Spinal cord (tissue), 10 donors: Measurements from ENCODE around the gene AHSG. TPM values are rescaled to one million over a fixed set of nuclear protein-coding genes. Genes with fewer than 3 reads are reported as not detected.

Source experiments
- DNase-seq, 6 donors: peaks; one replicate each; pipeline versions ENCODE4 v3.0.0 to v3.0.0-alpha.2; 2013 to 2015; ENCODE audit warnings: low spot score in 6 of 6, low read depth in 4 of 6
- H3K27ac ChIP-seq: one replicate; pipeline ENCODE4 v1.5.1; 2013; ENCODE audit warnings: low read depth, low read length, control low read depth
- H3K27me3 ChIP-seq: one replicate; pipeline ENCODE4 v1.6.1; 2013; ENCODE audit warnings: low read length; ENCODE audit not compliant: control insufficient read depth, insufficient read depth
- H3K36me3 ChIP-seq: one replicate; pipeline ENCODE4 v1.6.1; 2013; ENCODE audit warnings: low read length; ENCODE audit not compliant: control insufficient read depth, insufficient read depth
- H3K4me1 ChIP-seq: one replicate; pipeline ENCODE4 v1.6.1; 2013; ENCODE audit warnings: low read length; ENCODE audit not compliant: control insufficient read depth, insufficient read depth
- H3K4me3 ChIP-seq: one replicate; pipeline ENCODE4 v1.5.1; 2013; ENCODE audit warnings: low read depth, low read length, control low read depth
- H3K9me3 ChIP-seq: one replicate; pipeline ENCODE4 v1.6.1; 2013; ENCODE audit warnings: low read length; ENCODE audit not compliant: control insufficient read depth, insufficient read depth
- WGBS: methylation state at CpG from one replicate; pipeline ENCODE4 v1.1.5; 2013; ENCODE audit warnings: missing lambda C conversion rate; ENCODE audit not compliant: insufficient coverage; 5-methylcytosine and 5-hydroxymethylcytosine counted together
- polyA plus RNA-seq, 2 donors: library from polyadenylated mRNA; unstranded; fragments of 120-200 nt; gene quantifications; one replicate each; pipeline ENCODE4 v1.2.1, GENCODE V29; 2013; ENCODE audit not compliant: insufficient read length in 2 of 2
- small RNA-seq: library from RNA; depleted of rRNA; stranded (forward); fragments of <200 nt; gene quantifications from one replicate; pipeline ENCODE3, GENCODE V24; 2014; ENCODE audit warnings: low replicate concordance
- total RNA-seq, 2 donors: library from RNA; depleted of rRNA in 1 of 2; stranded (reverse); fragments of 120-200 nt in 1 of 2; fragments of >200 nt in 1 of 2; gene quantifications; one replicate each; pipeline versions ENCODE4 v1.2.3 to v1.2.4, GENCODE V29; 2013 to 2014
- donor health status: healthy.

Gene AHSG
- total and polyA plus RNA-seq, 4 donors: 0.27 to 1.5 (median 0.42) TPM; not detected in 1

DNA sequence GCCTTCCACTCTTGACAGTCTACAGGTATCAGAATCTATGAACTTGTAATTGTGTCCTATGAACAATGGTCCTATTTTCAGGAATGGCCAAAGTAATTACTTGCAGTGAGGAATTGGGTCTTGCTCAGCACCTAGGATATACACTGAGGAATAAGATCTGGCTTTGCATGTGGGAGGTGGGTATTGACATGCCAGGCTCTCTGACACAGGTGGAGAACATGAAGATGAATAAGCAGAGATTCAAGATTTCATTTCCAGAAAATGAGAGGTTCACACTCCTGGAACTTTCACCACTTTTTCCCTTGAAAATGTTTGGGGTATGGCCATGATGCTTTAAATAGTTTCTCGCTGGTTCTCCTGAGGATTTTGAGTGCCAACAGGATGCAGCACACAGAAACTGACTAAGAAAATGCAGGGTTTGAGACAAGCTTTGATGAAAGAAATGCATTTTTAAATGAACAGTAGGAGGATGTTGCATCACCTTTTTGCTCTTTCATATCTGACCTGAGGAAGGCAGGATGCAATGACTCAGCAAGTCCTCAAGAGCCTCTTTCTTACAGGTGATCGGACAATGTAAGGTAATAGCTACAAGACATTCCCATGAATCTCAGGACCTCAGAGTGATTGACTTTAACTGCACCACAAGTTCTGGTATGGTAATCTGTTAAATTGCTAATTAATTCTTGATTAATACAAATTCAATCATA, 56.7 kb downstream of the AHSG start:
- 83% methylated on average over 1 of the region's 2 CpGs for WGBS
- no peak for DNase-seq
- Histone ChIP-seq H3K27ac (no peak overlapping the region), H3K27me3 (no peaks in the 10 kb centered on the region), H3K4me3 (no peak overlapping the region), H3K4me1 (no peaks in the 10 kb centered on the region), H3K9me3 (no peaks in the 10 kb centered on the region), H3K36me3 (no peaks in the 10 kb centered on the region)

DNA sequence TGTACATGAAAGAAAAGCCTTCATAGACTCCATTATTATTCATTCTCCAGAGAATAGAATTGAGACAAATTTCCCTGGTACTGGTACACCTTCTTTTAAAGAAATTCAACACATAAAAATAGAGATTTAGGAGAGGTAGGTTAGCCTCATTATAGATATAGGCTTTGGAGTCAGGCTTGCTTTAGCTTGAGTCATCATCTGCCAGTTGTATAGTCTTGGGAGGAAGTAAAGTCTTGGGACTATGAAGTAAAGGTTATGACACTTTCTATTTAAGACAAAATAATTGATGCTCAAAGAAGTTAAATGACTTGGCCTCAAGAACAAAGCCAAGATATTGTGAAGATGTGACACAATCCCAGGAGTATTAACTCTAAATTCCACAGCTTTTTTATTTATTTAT, 57.3 kb downstream of the AHSG start:
- Histone ChIP-seq H3K27me3 (no peaks in the 10 kb centered on the region), H3K4me1 (no peaks in the 10 kb centered on the region), H3K27ac (no peak overlapping the region), H3K9me3 (no peaks in the 10 kb centered on the region), H3K36me3 (no peaks in the 10 kb centered on the region), H3K4me3 (no peak overlapping the region)
- no peak for DNase-seq

Small RNA genes within 50 kb of the gene (small RNA-seq; reads per million reads assigned to genes)
- not detected for gene RF00017

Other genes starting within 250 kb of the AHSG start
- gene CRYGS, start 68.7 kb upstream of the AHSG start, total RNA-seq: 1 to 10 TPM; 1.4 to 5.1 TPM
- gene CRYGS, start 68.7 kb upstream of the AHSG start, polyA plus RNA-seq: 1 to 10 TPM; 6.1 to 9.8 TPM
- 10 to 100 TPM; 25.5 to 30.1 TPM for gene TBCCD1, start 45.7 kb upstream of the AHSG start, total RNA-seq
- gene TBCCD1, start 45.7 kb upstream of the AHSG start, polyA plus RNA-seq: 10 to 100 TPM; 17.1 to 18.6 TPM
- 10 to 100 TPM; 45.7 to 57.4 TPM for gene DNAJB11, start 42.3 kb upstream of the AHSG start, total RNA-seq
- 10 to 100 TPM; 67.0 to 71.6 TPM for gene DNAJB11, start 42.3 kb upstream of the AHSG start, polyA plus RNA-seq
- gene FETUB, start 27.3 kb downstream of the AHSG start, total RNA-seq: not detected
- gene FETUB, start 27.3 kb downstream of the AHSG start, polyA plus RNA-seq: under 1 TPM in 1 of 2 donors, not detected in 1; 0.11 TPM
- under 1 TPM in 1 of 2 donors, not detected in 1; 0.11 TPM for gene HRG, start 53.0 kb downstream of the AHSG start, total RNA-seq
- gene HRG, start 53.0 kb downstream of the AHSG start, polyA plus RNA-seq: under 1 TPM in 1 of 2 donors, not detected in 1; 0.17 TPM
- gene KNG1, start 104.3 kb downstream of the AHSG start, total RNA-seq: under 1 TPM in 1 of 2 donors, not detected in 1; 0.17 TPM
- gene KNG1, start 104.3 kb downstream of the AHSG start, polyA plus RNA-seq: under 1 TPM; 0.45 to 0.63 TPM
- 100 to 1,000 TPM; 660 to 784 TPM for gene EIF4A2, start 170.5 kb downstream of the AHSG start, total RNA-seq
- 100 to 1,000 TPM; 611 to 664 TPM for gene EIF4A2, start 170.5 kb downstream of the AHSG start, polyA plus RNA-seq
- 10 to 100 TPM; 21.7 to 31.9 TPM for gene RFC4, start 193.4 kb downstream of the AHSG start, total RNA-seq
- 10 to 100 TPM; 30.8 to 35.1 TPM for gene RFC4, start 193.4 kb downstream of the AHSG start, polyA plus RNA-seq
- under 1 TPM in 1 of 2 donors, not detected in 1; under 0.01 TPM for gene ADIPOQ, start 229.7 kb downstream of the AHSG start, total RNA-seq
- under 1 TPM in 1 of 2 donors, not detected in 1; 0.08 TPM for gene ADIPOQ, start 229.7 kb downstream of the AHSG start, polyA plus RNA-seq